K562 (cell line): ENCODE data around the gene NEUROD2. TPM values are rescaled to one million over a fixed set of nuclear protein-coding genes. Genes with fewer than 3 reads are reported as not detected.

Experiments used
- FOXK2 ChIP-seq, 2 experiments: fragments of 450-650 bp; IDR thresholded peaks in 1 of 2; conservative IDR thresholded peaks in 1 of 2; 2 replicates each; pipeline ENCODE4 v1.6.1; 2016; ENCODE audit warnings: low read depth in 2 of 2, mild to moderate bottlenecking in 1 of 2
- GABPB1 ChIP-seq: sonication (generic); formaldehyde crosslinking; IDR thresholded peaks from 2 replicates; pipeline ENCODE4 v1.8.0; 2022; ENCODE audit warnings: mild to moderate bottlenecking, missing genetic modification reagents
- HLTF ChIP-seq: fragments of 450-650 bp; IDR thresholded peaks from 2 replicates; pipeline ENCODE4 v1.6.1; 2016
- NFIC ChIP-seq: fragments of 450-650 bp; IDR thresholded peaks from 2 replicates; pipeline ENCODE4 v1.6.1; 2017; ENCODE audit warnings: mild to moderate bottlenecking, inconsistent platforms
- NFRKB ChIP-seq: fragments of 450-650 bp; IDR thresholded peaks from 2 replicates; pipeline ENCODE4 v1.6.1; 2016; ENCODE audit warnings: low read depth
- PCBP1 ChIP-seq: fragments of 200-400 bp; formaldehyde crosslinking; IDR thresholded peaks from 2 replicates; pipeline ENCODE4 v1.6.1; 2018; ENCODE audit warnings: mild to moderate bottlenecking, low read depth, low read length; ENCODE audit not compliant: poor library complexity, severe bottlenecking
- RBM15 ChIP-seq: fragments of 200-400 bp; formaldehyde crosslinking; IDR thresholded peaks from 2 replicates; pipeline ENCODE4 v1.6.1; 2018; ENCODE audit warnings: mild to moderate bottlenecking, low read length, moderate library complexity; ENCODE audit not compliant: insufficient read depth
- RBM39 ChIP-seq: fragments of 200-400 bp; formaldehyde crosslinking; optimal IDR thresholded peaks from 2 replicates; pipeline ENCODE3; 2018; ENCODE audit warnings: low read depth, low read length
- RFX7 ChIP-seq: fragments of 250-450 bp; sonication (Bioruptor Pico); IDR thresholded peaks from 2 replicates; pipeline ENCODE4 v1.5.1; 2021; ENCODE audit warnings: mild to moderate bottlenecking
- THRAP3 ChIP-seq: fragments of 450-650 bp; IDR thresholded peaks from 2 replicates; pipeline ENCODE4 v1.6.1; 2016; ENCODE audit warnings: mild to moderate bottlenecking, inconsistent platforms, borderline replicate concordance
- XRCC5 ChIP-seq: fragments of 200-400 bp; formaldehyde crosslinking; IDR thresholded peaks from 2 replicates; pipeline ENCODE4 v1.6.1; 2017; ENCODE audit warnings: low read depth, mild to moderate bottlenecking, low read length
- ZFPM2 ChIP-seq: fragments of 250-450 bp; sonication (Bioruptor Pico); IDR thresholded peaks from 2 replicates; pipeline ENCODE4 v1.5.1; 2022; ENCODE audit warnings: mild to moderate bottlenecking
- ZNF282 ChIP-seq: sonication (generic); formaldehyde crosslinking; IDR thresholded peaks from 2 replicates; pipeline ENCODE4 v1.8.1; 2023; ENCODE audit warnings: missing genetic modification reagents
- ZNF436 ChIP-seq: fragments of 250-450, 450-650 bp; sonication (Bioruptor Pico); formaldehyde crosslinking; IDR thresholded peaks from 2 replicates; pipeline ENCODE4 v1.7.0; 2020; ENCODE audit warnings: mild to moderate bottlenecking
- polyA plus RNA-seq, 8 experiments: library from polyadenylated mRNA; depleted of rRNA in 4 of 8; stranded (reverse) in 5 of 8; unstranded in 3 of 8; fragments of >200 nt; fragmentation: Nextera tagmentation in 2 of 8; fragmentation: Illumina TruSeq in 1 of 8; extraction: Ambion mirVana in 2 of 8; extraction: Trizol in 1 of 8; gene quantifications; 2 replicates each; pipeline versions ENCODE4 v1.2.1 to v1.2.3, GENCODE V29; 2011 to 2014; ENCODE audit warnings: inconsistent platforms in 1 of 8, missing spikeins in 1 of 8
- total RNA-seq, 7 experiments: library from RNA; depleted of rRNA in 6 of 7; stranded (reverse); fragments of >200 nt in 6 of 7; fragmentation: Illumina TruSeq in 2 of 7; extraction: Trizol in 2 of 7; gene quantifications; 2 replicates each; pipeline versions ENCODE4 v1.2.1 to v1.2.3, GENCODE V29; 2011 to 2021; ENCODE audit warnings: low replicate concordance in 1 of 7
- TF ChIP-seq, protein P1 (sequence below): fragments of 250-450 bp; sonication (Bioruptor Pico); IDR thresholded peaks from 2 replicates; pipeline ENCODE4 v1.9.0; 2021; ENCODE audit warnings: mild to moderate bottlenecking, inconsistent platforms
- TF ChIP-seq, protein P2 (sequence below): fragments of 450-650 bp; formaldehyde crosslinking; conservative IDR thresholded peaks from 2 replicates; pipeline ENCODE4 v1.4.0; 2022; ENCODE audit warnings: mild to moderate bottlenecking, missing genetic modification characterization
- TF ChIP-seq, protein P3 (sequence below): sonication (generic); formaldehyde crosslinking; IDR thresholded peaks from 2 replicates; pipeline ENCODE4 v1.8.0; 2022; ENCODE audit warnings: mild to moderate bottlenecking, missing genetic modification reagents
- TF ChIP-seq, protein P4 (sequence below), 2 experiments: fragments of 450-650 bp; conservative IDR thresholded peaks; 2 replicates each; pipeline ENCODE4 v1.6.1; 2017; ENCODE audit warnings: mild to moderate bottlenecking in 2 of 2, moderate library complexity in 2 of 2
- TF ChIP-seq, protein P5 (sequence below): sonication (generic); formaldehyde crosslinking; IDR thresholded peaks from 2 replicates; pipeline ENCODE4 v1.8.1; 2023; ENCODE audit warnings: mild to moderate bottlenecking, missing genetic modification reagents

The NEUROD2 gene
- total and polyA plus RNA-seq, 9 of the 15 experiments (the other 6 are each of a cell fraction or from before 2014, with no cell fraction given): not detected

DNA sequence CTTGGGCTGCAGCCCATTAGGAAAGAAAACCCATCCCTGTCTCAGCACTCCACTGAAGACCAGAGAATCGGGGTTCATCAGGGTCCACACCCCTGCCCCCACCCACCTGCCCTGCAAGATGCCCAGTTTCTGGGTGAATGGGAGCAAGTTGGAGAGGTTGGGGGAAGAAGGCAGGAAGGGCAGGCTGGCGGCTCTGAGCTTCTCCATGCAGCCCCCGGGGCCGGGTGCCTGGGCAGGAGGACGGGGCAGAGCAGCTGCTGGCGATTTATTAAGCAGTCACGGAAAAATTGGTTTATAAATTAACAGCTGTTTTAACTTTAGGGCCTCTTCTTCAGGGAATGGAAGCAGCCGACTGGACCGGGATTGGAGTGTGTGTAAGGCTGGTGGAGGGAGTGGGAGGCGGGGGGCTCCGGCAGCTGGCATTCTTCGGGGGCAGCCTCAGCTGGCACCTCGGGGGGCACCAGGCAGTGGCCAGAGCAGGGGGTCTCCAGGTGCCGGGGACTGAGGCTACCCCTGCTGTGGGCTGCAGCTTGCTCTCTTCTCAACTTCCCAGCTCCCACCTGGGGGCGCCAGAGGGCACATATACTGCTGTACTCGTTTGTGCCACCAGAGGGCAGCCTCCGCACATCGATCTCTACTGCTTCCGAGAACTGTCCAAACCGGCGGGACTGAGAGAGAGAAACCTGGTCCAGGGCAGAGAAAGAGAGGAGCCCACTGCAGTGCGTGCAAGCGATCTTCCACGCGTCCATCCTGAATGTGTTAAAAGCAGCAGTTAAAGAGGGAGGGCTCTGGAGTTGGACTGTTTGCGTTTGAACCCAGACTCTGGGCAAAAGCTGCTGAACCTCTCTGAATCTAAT lies 14.0 kb upstream of the NEUROD2 start (continued):
- TF ChIP-seq, protein P1, sequence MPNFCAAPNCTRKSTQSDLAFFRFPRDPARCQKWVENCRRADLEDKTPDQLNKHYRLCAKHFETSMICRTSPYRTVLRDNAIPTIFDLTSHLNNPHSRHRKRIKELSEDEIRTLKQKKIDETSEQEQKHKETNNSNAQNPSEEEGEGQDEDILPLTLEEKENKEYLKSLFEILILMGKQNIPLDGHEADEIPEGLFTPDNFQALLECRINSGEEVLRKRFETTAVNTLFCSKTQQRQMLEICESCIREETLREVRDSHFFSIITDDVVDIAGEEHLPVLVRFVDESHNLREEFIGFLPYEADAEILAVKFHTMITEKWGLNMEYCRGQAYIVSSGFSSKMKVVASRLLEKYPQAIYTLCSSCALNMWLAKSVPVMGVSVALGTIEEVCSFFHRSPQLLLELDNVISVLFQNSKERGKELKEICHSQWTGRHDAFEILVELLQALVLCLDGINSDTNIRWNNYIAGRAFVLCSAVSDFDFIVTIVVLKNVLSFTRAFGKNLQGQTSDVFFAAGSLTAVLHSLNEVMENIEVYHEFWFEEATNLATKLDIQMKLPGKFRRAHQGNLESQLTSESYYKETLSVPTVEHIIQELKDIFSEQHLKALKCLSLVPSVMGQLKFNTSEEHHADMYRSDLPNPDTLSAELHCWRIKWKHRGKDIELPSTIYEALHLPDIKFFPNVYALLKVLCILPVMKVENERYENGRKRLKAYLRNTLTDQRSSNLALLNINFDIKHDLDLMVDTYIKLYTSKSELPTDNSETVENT (CRISPR knock-in tag): no peak
- TF ChIP-seq, protein P2, sequence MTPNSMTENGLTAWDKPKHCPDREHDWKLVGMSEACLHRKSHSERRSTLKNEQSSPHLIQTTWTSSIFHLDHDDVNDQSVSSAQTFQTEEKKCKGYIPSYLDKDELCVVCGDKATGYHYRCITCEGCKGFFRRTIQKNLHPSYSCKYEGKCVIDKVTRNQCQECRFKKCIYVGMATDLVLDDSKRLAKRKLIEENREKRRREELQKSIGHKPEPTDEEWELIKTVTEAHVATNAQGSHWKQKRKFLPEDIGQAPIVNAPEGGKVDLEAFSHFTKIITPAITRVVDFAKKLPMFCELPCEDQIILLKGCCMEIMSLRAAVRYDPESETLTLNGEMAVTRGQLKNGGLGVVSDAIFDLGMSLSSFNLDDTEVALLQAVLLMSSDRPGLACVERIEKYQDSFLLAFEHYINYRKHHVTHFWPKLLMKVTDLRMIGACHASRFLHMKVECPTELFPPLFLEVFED: no peak
- TF ChIP-seq FOXK2 (conservative IDR thresholded peaks at IDR 0.05 in 1 of 2, IDR thresholded peaks at IDR 0.05 in 1 of 2; ENCODE audit: low read depth in 2 of 2) (no peak), ZNF282 (no peak), ZFPM2 (CRISPR knock-in tag) (no peak), RFX7 (CRISPR knock-in tag) (no peak), RBM15 (no peak), HLTF (no peak), PCBP1 (no peak), ZNF436 (CRISPR knock-in tag) (no peak), NFIC (no peak), GABPB1 (CRISPR knock-in tag) (no peak), RBM39 (no peak), NFRKB (no peak), THRAP3 (no peak), XRCC5 (peak; percentile 94; the same call in 1 of the 2 replicates)
- TF ChIP-seq, protein P3, sequence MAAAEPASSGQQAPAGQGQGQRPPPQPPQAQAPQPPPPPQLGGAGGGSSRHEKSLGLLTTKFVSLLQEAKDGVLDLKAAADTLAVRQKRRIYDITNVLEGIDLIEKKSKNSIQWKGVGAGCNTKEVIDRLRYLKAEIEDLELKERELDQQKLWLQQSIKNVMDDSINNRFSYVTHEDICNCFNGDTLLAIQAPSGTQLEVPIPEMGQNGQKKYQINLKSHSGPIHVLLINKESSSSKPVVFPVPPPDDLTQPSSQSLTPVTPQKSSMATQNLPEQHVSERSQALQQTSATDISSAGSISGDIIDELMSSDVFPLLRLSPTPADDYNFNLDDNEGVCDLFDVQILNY: no peak
- TF ChIP-seq, protein P4, sequence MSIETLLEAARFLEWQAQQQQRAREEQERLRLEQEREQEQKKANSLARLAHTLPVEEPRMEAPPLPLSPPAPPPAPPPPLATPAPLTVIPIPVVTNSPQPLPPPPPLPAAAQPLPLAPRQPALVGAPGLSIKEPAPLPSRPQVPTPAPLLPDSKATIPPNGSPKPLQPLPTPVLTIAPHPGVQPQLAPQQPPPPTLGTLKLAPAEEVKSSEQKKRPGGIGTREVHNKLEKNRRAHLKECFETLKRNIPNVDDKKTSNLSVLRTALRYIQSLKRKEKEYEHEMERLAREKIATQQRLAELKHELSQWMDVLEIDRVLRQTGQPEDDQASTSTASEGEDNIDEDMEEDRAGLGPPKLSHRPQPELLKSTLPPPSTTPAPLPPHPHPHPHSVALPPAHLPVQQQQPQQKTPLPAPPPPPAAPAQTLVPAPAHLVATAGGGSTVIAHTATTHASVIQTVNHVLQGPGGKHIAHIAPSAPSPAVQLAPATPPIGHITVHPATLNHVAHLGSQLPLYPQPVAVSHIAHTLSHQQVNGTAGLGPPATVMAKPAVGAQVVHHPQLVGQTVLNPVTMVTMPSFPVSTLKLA (conservative IDR thresholded peaks at IDR 0.05): no peak; a peak in 1 of 4 replicates
- TF ChIP-seq, protein P5, sequence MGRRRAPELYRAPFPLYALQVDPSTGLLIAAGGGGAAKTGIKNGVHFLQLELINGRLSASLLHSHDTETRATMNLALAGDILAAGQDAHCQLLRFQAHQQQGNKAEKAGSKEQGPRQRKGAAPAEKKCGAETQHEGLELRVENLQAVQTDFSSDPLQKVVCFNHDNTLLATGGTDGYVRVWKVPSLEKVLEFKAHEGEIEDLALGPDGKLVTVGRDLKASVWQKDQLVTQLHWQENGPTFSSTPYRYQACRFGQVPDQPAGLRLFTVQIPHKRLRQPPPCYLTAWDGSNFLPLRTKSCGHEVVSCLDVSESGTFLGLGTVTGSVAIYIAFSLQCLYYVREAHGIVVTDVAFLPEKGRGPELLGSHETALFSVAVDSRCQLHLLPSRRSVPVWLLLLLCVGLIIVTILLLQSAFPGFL (CRISPR knock-in tag): no peak
